Right lobe of liver (tissue), 4 donors: ENCODE results near the gene TDRD1.

Experiments used
- CTCF ChIP-seq, 4 donors: fragments of 200-600 bp in 3 of 4; fragments of 450-650 bp in 1 of 4; IDR thresholded peaks; one replicate each; pipeline versions ENCODE4 v1.5.1 to v1.8.0; 2016 to 2022; ENCODE audit warnings: antibody characterized with exemption in 4 of 4, mild to moderate bottlenecking in 2 of 4
- POLR2A ChIP-seq: fragments of 450-650 bp; IDR thresholded peaks from one replicate; pipeline ENCODE4 v1.6.1; 2017; ENCODE audit warnings: antibody characterized with exemption, mild to moderate bottlenecking
- donor health status: DM: no; HTN: no; CAD: no.
- donor health status: DM: no; HTN: no; CAD: no.
- donor health status: DM: no; HTN: yes; CAD: no.

- no peak for TF ChIP-seq CTCF (IDR thresholded peaks at IDR 0.05)
- no peak for TF ChIP-seq POLR2A
Measured at GRCh38 chr10:114239994-114240345, 60.8 kb downstream of the TDRD1 start.
